Measurements from ENCODE around the gene KCNH2.

Gene KCNH2

DNA sequence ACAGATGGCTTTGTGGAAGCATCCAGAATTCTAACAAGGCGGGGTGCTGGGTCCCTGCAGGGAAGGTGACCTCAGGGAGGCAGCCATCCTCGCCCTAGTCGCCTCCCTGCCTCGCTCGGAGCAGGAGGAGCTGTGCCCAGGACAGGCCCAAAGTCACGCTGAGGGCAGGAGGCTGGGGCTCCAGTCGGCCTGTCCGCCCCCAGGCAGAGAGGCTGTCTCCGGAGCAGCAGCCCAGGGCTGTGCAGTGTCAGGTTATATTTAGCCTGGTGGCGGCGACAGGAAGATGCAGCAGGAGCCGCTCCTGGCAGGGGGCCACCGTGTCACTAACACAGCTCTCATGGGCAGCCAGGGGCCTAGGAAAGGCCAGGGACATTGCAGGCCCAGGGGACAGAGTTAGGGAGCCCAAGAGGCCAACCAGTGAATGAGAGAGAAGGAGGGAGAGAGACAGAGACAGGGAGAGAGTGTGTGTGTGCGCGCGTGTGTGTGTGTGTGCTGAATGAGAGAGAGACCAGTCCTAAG is 13.5 kb downstream of the KCNH2 start:
- Histone ChIP-seq H3K36me3 (ENCODE audit: insufficient read depth, low read length) (no peaks in the 10 kb centered on the region), H3K4me1 (ENCODE audit: insufficient read depth, low read length) (peaks cover 13% of the 10 kb centered on the region), H3K4me3 (ENCODE audit: low read length) (no peak overlapping the region), H3K27ac (ENCODE audit: low read depth, low read length) (no peak overlapping the region), H3K9me3 (ENCODE audit: insufficient read depth, low read depth, low read length) (no peaks in the 10 kb centered on the region), H3K27me3 (ENCODE audit: insufficient read depth, low read length) (no peaks in the 10 kb centered on the region), H3K9ac (ENCODE audit: low read depth, low read length) (no peak overlapping the region)
- WGBS = 70% methylated on average over 16 of the region's 16 CpGs

DNA sequence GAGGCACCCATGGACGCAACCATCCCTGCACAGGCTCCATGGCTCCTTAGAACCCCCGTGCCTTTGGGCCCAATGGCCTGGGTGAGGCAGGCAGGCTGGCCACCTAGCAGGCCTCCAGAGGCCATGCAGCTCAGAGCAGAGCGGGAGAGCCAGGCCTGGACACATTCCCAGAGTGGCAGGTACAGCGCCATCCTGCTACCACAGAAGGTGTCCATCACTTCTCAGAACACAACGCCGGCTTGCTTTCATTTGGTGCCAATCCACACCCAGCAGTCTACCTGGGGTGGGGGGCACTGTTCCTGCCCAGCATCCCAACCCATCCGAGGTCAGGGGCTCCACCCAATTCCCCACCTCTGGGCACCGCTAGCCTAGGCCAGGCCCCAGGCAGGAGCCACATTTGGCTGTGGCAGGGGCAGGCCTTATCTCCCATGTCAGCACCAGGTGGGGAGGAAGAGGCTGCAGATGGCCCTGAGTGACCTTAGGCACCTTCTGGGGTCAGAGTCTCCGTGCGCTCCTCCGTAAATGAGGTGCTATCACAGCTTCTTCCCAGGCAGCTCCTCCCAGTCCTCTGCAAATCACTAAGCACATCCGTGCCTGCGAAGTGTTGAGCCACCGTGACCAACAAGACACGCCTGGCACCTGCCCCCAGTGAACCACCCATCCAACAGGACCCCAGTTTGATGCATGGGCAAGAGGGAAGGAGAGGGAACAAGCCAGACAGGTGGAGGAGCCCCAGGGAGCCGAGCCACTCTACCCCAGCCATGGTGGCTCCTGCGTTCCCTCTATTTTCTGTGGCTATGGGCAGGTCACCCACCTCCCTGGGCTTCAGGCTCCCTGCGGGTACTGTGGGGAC is 14.2 kb downstream of the KCNH2 start:
- Histone ChIP-seq H3K9ac (ENCODE audit: low read depth, low read length) (no peak overlapping the region), H3K4me1 (ENCODE audit: insufficient read depth, low read length) (peaks cover 8% of the 10 kb centered on the region; the same call in 1 of the 2 replicates), H3K27ac (ENCODE audit: low read depth, low read length) (no peak overlapping the region)

DNA sequence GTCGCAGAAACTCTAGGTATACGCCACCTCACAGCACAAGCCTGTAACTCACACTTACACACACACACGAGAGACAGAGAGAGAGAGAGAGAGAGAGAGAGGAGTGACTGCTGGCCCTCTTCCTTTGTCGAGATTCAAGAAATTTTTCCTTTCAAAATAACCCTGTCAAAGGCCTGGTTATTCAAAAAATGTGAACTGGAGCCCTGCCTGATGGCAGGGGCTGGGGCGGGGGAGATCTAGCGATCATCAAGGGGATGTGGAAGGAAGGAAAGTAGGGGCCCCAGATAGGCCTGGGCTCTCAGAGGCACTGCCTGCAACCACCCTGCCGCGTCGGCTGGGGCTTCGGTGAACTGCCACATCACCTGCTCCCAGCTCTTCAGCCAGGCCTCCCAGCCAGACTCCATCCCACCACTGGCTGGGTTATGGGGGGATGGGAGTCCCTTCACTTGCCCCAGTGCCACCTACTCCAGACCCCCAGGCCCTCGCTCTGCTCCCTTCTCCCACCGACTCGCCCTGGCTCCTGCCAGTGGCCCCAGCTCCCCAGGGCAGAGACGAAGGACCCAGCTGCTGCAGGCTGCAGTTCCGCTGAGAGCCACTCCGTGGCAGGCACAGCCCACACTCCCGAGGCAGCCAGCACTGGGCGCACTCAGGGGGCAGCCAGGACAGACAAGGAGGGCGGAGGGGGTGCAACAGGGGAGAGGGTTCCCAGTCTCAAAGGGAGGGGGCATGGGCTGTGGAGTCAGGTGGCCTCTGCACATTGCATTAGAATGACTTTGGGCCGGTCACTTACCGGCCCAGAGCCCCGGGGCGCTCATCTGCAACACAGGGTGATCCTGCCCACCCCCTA is 15.3 kb downstream of the KCNH2 start:
- H3K27ac ChIP-seq (ENCODE audit: low read depth, low read length) = no peak overlapping the region
- 35% methylated on average over 15 of the region's 23 CpGs for WGBS
- H3K4me1 ChIP-seq (ENCODE audit: insufficient read depth, low read length) = peaks cover 8% of the 10 kb centered on the region; the same call in 1 of the 2 replicates
- H3K36me3 ChIP-seq (ENCODE audit: insufficient read depth, low read length) = no peaks in the 10 kb centered on the region
- no peaks in the 10 kb centered on the region for H3K9me3 ChIP-seq (ENCODE audit: insufficient read depth, low read depth, low read length)
- no peak overlapping the region for H3K9ac ChIP-seq (ENCODE audit: low read depth, low read length)
- H3K4me3 ChIP-seq (ENCODE audit: low read length) = no peak overlapping the region
- no peaks in the 10 kb centered on the region for H3K27me3 ChIP-seq (ENCODE audit: insufficient read depth, low read length)

More for the DNA sequence above, 14.2 kb downstream of the KCNH2 start:
- Histone ChIP-seq H3K36me3 (ENCODE audit: insufficient read depth, low read length) (no peaks in the 10 kb centered on the region), H3K27me3 (ENCODE audit: insufficient read depth, low read length) (no peaks in the 10 kb centered on the region), H3K9me3 (ENCODE audit: insufficient read depth, low read depth, low read length) (no peaks in the 10 kb centered on the region), H3K4me3 (ENCODE audit: low read length) (no peak overlapping the region)
- 84% methylated on average over 18 of the region's 18 CpGs for WGBS

- Histone ChIP-seq H3K27me3 (ENCODE audit: insufficient read depth, low read length) (no peaks in the 10 kb centered on the region), H3K27ac (ENCODE audit: low read depth, low read length) (no peak overlapping the region), H3K4me1 (ENCODE audit: insufficient read depth, low read length) (peaks cover 8% of the 10 kb centered on the region; the same call in 1 of the 2 replicates), H3K9me3 (ENCODE audit: insufficient read depth, low read depth, low read length) (no peaks in the 10 kb centered on the region), H3K4me3 (ENCODE audit: low read length) (no peak overlapping the region), H3K36me3 (ENCODE audit: insufficient read depth, low read length) (no peaks in the 10 kb centered on the region), H3K9ac (ENCODE audit: low read depth, low read length) (no peak overlapping the region)
- WGBS = 85% methylated on average over 2 of the region's 2 CpGs
These were observed 15.9 kb downstream of the KCNH2 start for GRCh38 chr7:150962290-150962552.

DNA sequence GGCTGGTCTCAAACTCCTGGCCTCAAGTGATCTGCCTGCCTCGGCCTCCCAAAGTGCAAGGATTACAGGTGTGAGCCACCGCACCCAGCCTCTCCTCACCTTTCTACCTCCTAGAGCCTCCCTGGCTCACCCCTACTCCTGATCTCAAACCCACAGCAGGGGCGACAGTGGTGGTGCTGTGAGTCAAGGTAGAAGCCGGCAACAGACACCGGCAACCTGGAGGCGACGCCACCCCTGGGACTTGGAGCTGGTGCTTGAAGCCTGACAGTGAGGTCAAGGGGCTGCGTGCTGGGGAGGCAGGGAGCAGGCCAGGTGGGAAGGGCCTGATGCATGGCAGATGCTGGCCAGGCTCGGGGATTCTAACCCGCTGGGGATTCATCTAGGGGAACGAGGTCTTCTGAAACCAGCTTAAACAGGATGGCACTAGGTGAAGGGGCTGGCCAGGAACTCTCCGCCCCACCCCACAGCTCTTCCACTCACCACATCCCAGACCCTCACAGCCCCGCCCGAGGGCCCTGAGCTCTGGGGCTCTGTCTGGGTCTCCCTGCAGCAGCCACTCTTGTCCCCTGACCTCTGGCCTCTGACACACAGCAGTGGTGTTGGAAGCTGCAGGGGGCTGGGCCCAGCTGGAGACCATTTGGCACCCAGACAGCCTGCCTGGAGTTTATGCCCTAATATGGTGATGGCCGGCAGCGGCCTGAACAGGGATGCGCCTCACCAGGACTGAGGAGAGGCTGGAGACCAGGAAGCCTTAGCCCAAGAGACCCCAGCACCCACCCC is 16.4 kb downstream of the KCNH2 start:
- H3K36me3 ChIP-seq (ENCODE audit: insufficient read depth, low read length) = no peaks in the 10 kb centered on the region
- H3K4me3 ChIP-seq (ENCODE audit: low read length) = no peak overlapping the region
- H3K27me3 ChIP-seq (ENCODE audit: insufficient read depth, low read length) = no peaks in the 10 kb centered on the region
- no peaks in the 10 kb centered on the region for H3K9me3 ChIP-seq (ENCODE audit: insufficient read depth, low read depth, low read length)
- no peak overlapping the region for H3K27ac ChIP-seq (ENCODE audit: low read depth, low read length)
- H3K4me1 ChIP-seq (ENCODE audit: insufficient read depth, low read length) = peaks cover 8% of the 10 kb centered on the region; the same call in 1 of the 2 replicates
- no peak overlapping the region for H3K9ac ChIP-seq (ENCODE audit: low read depth, low read length)
- 78% methylated on average over 17 of the region's 17 CpGs for WGBS

- H3K27ac ChIP-seq (ENCODE audit: low read depth, low read length) = no peak overlapping the region
- WGBS = 89% methylated on average over 24 of the region's 24 CpGs
These were observed 18.1 kb downstream of the KCNH2 start for GRCh38 chr7:150959739-150960734.

GRCh38 chr7:150959081-150959480 is 19.0 kb downstream of the KCNH2 start:
- no peaks in the 10 kb centered on the region for H3K9me3 ChIP-seq (ENCODE audit: insufficient read depth, low read depth, low read length)
- H3K27me3 ChIP-seq (ENCODE audit: insufficient read depth, low read length) = no peaks in the 10 kb centered on the region
- H3K9ac ChIP-seq (ENCODE audit: low read depth, low read length) = no peak overlapping the region
- 88% methylated on average over 3 of the region's 3 CpGs for WGBS
- H3K4me1 ChIP-seq (ENCODE audit: insufficient read depth, low read length) = peaks cover 20% of the 10 kb centered on the region; the same call in 1 of the 2 replicates
- no peak overlapping the region for H3K4me3 ChIP-seq (ENCODE audit: low read length)
- no peak overlapping the region for H3K27ac ChIP-seq (ENCODE audit: low read depth, low read length)
- no peaks in the 10 kb centered on the region for H3K36me3 ChIP-seq (ENCODE audit: insufficient read depth, low read length)

More at GRCh38 chr7:150959739-150960734, 18.1 kb downstream of the KCNH2 start:
- H3K36me3 ChIP-seq (ENCODE audit: insufficient read depth, low read length) = no peaks in the 10 kb centered on the region
- no peak overlapping the region for H3K9ac ChIP-seq (ENCODE audit: low read depth, low read length)
- H3K4me3 ChIP-seq (ENCODE audit: low read length) = no peak overlapping the region
- H3K4me1 ChIP-seq (ENCODE audit: insufficient read depth, low read length) = peaks cover 16% of the 10 kb centered on the region; the same call in 1 of the 2 replicates
- H3K27me3 ChIP-seq (ENCODE audit: insufficient read depth, low read length) = no peaks in the 10 kb centered on the region
- H3K9me3 ChIP-seq (ENCODE audit: insufficient read depth, low read depth, low read length) = no peaks in the 10 kb centered on the region

DNA sequence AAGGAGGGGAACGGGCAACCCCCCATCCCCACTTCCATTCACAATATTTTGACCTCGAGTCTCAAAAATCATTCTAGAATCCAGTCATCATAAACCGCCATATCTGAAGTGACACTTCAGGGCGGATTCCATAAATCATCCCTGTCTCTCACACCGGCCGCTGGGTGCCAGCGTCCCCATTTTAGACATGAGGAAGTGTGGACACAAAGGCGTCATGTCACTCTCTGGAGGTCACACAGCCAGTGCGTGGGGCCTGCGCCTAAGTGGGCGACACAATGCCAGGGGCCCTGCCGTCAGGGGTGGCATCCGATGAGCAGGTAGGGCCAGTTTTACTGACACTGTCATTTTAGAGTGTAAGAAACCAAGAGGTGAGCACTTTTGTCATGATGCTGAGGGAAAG is 19.5 kb downstream of the KCNH2 start:
- Histone ChIP-seq H3K9ac (ENCODE audit: low read depth, low read length) (no peak overlapping the region), H3K9me3 (ENCODE audit: insufficient read depth, low read depth, low read length) (no peaks in the 10 kb centered on the region), H3K27ac (ENCODE audit: low read depth, low read length) (no peak overlapping the region), H3K36me3 (ENCODE audit: insufficient read depth, low read length) (no peaks in the 10 kb centered on the region), H3K4me3 (ENCODE audit: low read length) (no peak overlapping the region), H3K27me3 (ENCODE audit: insufficient read depth, low read length) (no peaks in the 10 kb centered on the region), H3K4me1 (ENCODE audit: insufficient read depth, low read length) (peaks cover 20% of the 10 kb centered on the region; the same call in 1 of the 2 replicates)
- WGBS = 96% methylated on average over 12 of the region's 13 CpGs

DNA sequence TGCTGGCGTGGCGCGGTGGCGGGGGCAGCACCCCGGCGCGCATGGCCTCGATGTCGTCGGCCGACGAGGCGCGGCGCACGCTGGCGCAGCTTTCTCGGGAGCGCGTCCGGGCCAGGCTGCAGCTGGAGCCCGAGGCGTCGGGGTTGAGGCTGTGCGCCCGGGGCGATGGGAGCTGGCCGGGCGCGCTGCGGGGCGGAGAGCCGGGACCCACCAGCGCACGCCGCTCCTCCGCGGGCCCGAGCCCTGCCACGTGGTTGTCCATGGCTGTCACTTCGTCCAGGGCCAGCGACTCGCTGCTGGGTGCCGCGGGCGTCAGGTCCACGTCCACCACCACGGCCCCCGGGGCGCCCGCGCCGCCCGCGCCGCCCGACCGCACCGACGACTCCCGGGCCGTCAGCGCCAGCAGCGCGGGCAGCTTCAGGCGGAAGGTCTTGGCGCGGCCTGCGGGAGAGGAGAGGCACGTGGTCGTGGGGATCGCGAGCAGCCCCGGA is 20.0 kb downstream of the KCNH2 start:
- Histone ChIP-seq H3K27me3 (ENCODE audit: insufficient read depth, low read length) (no peaks in the 10 kb centered on the region), H3K36me3 (ENCODE audit: insufficient read depth, low read length) (no peaks in the 10 kb centered on the region), H3K4me3 (ENCODE audit: low read length) (no peak overlapping the region), H3K9ac (ENCODE audit: low read depth, low read length) (no peak overlapping the region), H3K27ac (ENCODE audit: low read depth, low read length) (no peak overlapping the region), H3K4me1 (ENCODE audit: insufficient read depth, low read length) (peaks cover 20% of the 10 kb centered on the region; the same call in 1 of the 2 replicates), H3K9me3 (ENCODE audit: insufficient read depth, low read depth, low read length) (no peaks in the 10 kb centered on the region)
- WGBS = 95% methylated on average over 74 of the region's 74 CpGs

Data from HUES64 (cell line).